ENCODE results near the gene MAPKAPK5.

The MAPKAPK5 gene

DNA sequence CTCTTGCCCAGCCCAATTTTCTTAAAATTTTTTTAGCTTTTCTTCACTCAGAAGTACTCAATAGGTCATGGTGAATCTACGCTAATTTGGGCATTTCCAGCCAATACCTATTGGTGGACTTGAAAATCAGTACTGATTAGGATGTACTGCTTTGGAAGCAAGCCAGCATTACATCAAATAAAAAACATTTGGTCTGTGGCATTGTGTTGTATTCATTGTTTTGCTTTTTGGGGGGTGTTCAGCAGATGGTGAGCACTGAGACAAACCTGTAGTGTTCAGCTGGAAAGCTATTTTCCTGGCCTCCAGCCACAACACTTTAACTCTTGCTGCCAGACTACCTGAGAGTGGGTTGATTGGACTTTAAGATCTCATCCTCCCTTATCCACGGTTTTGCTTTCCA, 4.0 kb downstream of the MAPKAPK5 start:
- no peak for DNase-seq (ENCODE audit: low read depth)
- no peak overlapping the region for H3K4me3 ChIP-seq (ENCODE audit: low read depth, low read length)
- TF ChIP-seq CTCF (IDR thresholded peaks at IDR 0.05; ENCODE audit: insufficient read depth, low read depth, low read length, missing control alignments): no peak

DNA sequence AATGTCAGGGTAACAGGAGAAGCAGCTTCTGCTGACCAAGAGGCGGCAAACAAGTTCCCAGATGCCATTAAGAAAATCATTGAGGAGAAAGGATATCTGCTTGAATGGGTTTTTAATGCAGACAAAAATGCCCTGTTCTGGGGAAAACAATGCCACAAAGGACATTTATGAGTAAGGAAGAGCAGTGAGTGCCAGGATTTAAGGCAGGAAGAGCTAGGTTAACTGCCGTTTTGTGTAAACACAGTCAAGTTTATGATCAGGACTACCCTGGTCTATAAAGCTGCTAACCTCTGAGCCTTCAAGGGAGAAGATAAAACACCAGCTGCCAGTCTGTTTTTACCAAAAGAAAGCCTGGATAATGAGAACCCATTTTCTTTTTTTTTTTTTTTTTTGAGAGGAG, 8.5 kb downstream of the MAPKAPK5 start:
- TF ChIP-seq CTCF (IDR thresholded peaks at IDR 0.05; ENCODE audit: insufficient read depth, low read depth, low read length, missing control alignments): no peak
- no peak for DNase-seq (ENCODE audit: low read depth)
- H3K4me3 ChIP-seq (ENCODE audit: low read depth, low read length): no peak overlapping the region

DNA sequence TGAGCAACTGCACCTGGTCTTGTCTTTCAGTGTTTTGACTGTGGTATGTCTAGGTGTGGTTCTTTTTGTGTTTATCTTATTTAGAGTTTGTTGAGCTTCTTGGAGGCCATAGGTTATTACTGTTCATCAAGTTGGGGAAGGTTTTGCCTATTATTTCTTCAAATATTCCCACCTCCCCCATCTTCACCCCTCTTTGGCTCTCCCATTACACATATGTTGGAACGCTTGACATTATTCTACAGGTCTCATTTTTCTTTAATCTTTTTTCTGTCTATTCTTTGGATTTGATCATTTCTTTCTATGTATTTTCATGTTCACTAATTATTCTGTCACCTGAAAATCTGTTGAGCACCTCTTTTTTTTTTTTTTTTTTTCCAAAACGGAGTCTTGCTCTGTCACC, 16.2 kb downstream of the MAPKAPK5 start:
- no peak for DNase-seq (ENCODE audit: low read depth)
- no peak overlapping the region for H3K4me3 ChIP-seq (ENCODE audit: low read depth, low read length)
- TF ChIP-seq CTCF (IDR thresholded peaks at IDR 0.05; ENCODE audit: insufficient read depth, low read depth, low read length, missing control alignments): no peak

DNA sequence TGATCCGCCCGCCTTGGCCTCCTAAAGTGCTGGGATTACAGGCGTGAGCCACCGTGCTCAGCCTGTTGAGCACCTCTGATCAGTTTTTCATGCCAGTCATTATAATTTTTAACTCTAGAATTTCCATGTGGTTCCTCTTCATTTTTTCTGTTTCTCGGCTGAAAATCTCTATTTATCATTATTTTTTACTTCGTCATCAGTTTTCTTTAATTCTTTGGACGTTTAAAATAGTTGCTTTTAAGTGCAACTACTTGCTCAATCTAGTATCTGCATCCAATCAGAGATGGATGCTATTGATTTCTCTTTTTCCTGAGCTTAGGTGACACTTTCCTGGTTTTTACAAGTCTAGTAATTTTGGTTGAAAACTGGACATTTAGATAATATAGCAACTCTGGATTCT, 16.8 kb downstream of the MAPKAPK5 start:
- H3K4me3 ChIP-seq (ENCODE audit: low read depth, low read length): no peak overlapping the region
- DNase-seq (ENCODE audit: low read depth): no peak
- TF ChIP-seq CTCF (IDR thresholded peaks at IDR 0.05; ENCODE audit: insufficient read depth, low read depth, low read length, missing control alignments): no peak

DNA sequence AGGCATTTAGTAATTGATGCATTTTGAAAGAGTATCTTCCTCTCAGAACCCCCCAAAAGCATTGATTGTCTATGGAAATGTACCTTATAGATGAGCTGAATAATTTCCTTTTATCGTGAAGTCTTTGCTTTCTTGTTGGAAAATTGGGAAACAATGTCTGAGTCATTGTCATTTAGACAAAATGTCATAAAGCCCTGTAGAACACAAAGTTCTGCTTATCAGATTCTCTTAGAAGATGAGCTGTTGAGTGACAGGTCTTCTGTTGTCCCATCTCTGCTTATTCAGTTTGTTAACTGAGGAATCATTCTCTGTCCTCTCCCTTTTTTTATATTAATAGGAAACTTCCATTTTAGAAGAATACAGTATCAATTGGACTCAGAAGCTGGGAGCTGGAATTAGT, 22.9 kb downstream of the MAPKAPK5 start:
- DNase-seq (ENCODE audit: low read depth): no peak
- TF ChIP-seq CTCF (IDR thresholded peaks at IDR 0.05; ENCODE audit: insufficient read depth, low read depth, low read length, missing control alignments): no peak
- H3K4me3 ChIP-seq (ENCODE audit: low read depth, low read length): no peak overlapping the region

DNA sequence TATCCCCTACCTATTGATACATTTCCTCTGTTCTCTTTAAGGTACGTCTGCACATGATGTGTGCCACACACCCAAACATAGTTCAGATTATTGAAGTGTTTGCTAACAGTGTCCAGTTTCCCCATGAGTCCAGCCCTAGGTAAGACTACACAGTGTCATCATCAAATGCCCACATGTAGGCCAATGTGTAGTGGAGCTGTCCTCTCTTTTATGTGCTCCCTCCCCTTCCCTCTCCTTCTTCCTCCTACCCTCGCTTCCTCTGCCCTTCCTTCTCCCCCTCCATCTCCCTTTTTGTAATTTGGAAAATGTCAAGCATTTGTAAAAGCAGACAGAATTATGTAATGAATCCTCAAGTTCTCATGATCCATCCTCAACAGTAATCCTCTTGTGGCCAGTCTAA, 25.5 kb downstream of the MAPKAPK5 start:
- no peak overlapping the region for H3K4me3 ChIP-seq (ENCODE audit: low read depth, low read length)
- TF ChIP-seq CTCF (IDR thresholded peaks at IDR 0.05; ENCODE audit: insufficient read depth, low read depth, low read length, missing control alignments): no peak
- DNase-seq (ENCODE audit: low read depth): no peak

GRCh38 chr12:111868676-111869588, 26.9 kb downstream of the MAPKAPK5 start:
- DNase-seq (ENCODE audit: low read depth): no peak
- TF ChIP-seq CTCF (IDR thresholded peaks at IDR 0.05; ENCODE audit: insufficient read depth, low read depth, low read length, missing control alignments): no peak
- no peak overlapping the region for H3K4me3 ChIP-seq (ENCODE audit: low read depth, low read length)
